ENCODE results near the gene SRSF1.
"Not testable (repeated sequence)": the region's sequence is repeated elsewhere in the genome, so short reads cannot be mapped to it uniquely, and the experiment has no call there.

SRSF1 gene

GRCh38 chr17:57988301-57989250 is 18.5 kb downstream of the SRSF1 start:
- peak; percentile 55 to 62 for DNase-seq

- peak; percentile 26 to 72 for DNase-seq
These were observed 19.3 kb downstream of the SRSF1 start, which contains the start of gene VEZF1 for GRCh38 chr17:57987581-57988300. Gene VEZF1, minus strand, starts transcription at chr17:57988254. Its CDS starts 143 bp downstream, at chr17:57988111.

- DNase-seq, result peak in 1 of 2 experiments; percentile 4
These were observed 20.0 kb downstream of the SRSF1 start for GRCh38 chr17:57986841-57987580.

- no peak for DNase-seq
These were observed 21.4 kb downstream of the SRSF1 start for GRCh38 chr17:57985675-57985974.

GRCh38 chr17:57984936-57985674 is 21.9 kb downstream of the SRSF1 start:
- no peak for DNase-seq

- no peak for DNase-seq
These were observed 22.7 kb downstream of the SRSF1 start for GRCh38 chr17:57984261-57984890.

- no peak for DNase-seq
These were observed 23.6 kb downstream of the SRSF1 start for GRCh38 chr17:57983446-57983845.

GRCh38 chr17:57982452-57983170 is 24.4 kb downstream of the SRSF1 start:
- DNase-seq, result no peak

- DNase-seq, result no peak
These were observed 26.5 kb downstream of the SRSF1 start for GRCh38 chr17:57980522-57980921.

GRCh38 chr17:57979076-57979475 is 28.0 kb downstream of the SRSF1 start:
- DNase-seq, result no peak

GRCh38 chr17:57976594-57976993 is 30.5 kb downstream of the SRSF1 start:
- DNase-seq, result no peak

GRCh38 chr17:57975044-57975443 is 32.0 kb downstream of the SRSF1 start:
- DNase-seq, result no peak

- not testable (repeated sequence) for DNase-seq
These were observed 32.8 kb downstream of the SRSF1 start for GRCh38 chr17:57974053-57974824.

- DNase-seq, result no peak
These were observed 34.9 kb downstream of the SRSF1 start for GRCh38 chr17:57972151-57972550.

- DNase-seq, result no peak
These were observed 35.5 kb downstream of the SRSF1 start for GRCh38 chr17:57971572-57971971.

GRCh38 chr17:57970710-57971109 is 36.3 kb downstream of the SRSF1 start:
- DNase-seq, result no peak

GRCh38 chr17:57968456-57968855 is 38.6 kb downstream of the SRSF1 start:
- no peak for DNase-seq

GRCh38 chr17:57966875-57967274 is 40.2 kb downstream of the SRSF1 start:
- DNase-seq, result no peak

GRCh38 chr17:57966246-57966645 is 40.8 kb downstream of the SRSF1 start:
- no peak for DNase-seq

GRCh38 chr17:57965521-57966160 is 41.4 kb downstream of the SRSF1 start:
- no peak for DNase-seq

All from SHP77 (cell line).